OCI-LY7 (cell line): ENCODE data around the gene RPS21. TPM values are rescaled to one million over a fixed set of nuclear protein-coding genes. Genes with fewer than 3 reads are reported as not detected.
"Not testable (repeated sequence)": the region's sequence is repeated elsewhere in the genome, so short reads cannot be mapped to it uniquely, and the experiment has no call there.

Experiments
- BruUV-seq: library from RNA; stranded (reverse); fragments of 400-500 nt; replicated peaks from 2 replicates; lab custom pipeline; 2021; lab: Mats Ljungman, UMichigan
- CTCF ChIA-PET: fragments of 300-600 bp; sonication (Branson Sonifier 250); formaldehyde crosslinking; loops from one replicate; lab custom pipeline; 2022; ENCODE audit warnings: antibody characterized with exemption; ENCODE audit not compliant: unreplicated experiment; lab: Charles Lee
- POLR2A ChIA-PET: fragments of 300-600 bp; sonication (Branson Sonifier 250); formaldehyde crosslinking; loops from one replicate; lab custom pipeline; 2022; ENCODE audit warnings: antibody characterized with exemption; lab: Charles Lee
- DNase-seq: peaks from one replicate; pipeline ENCODE4 v3.0.0-alpha.2; 2015; ENCODE audit warnings: low spot score
- H2AFZ ChIP-seq: fragments of 200-600 bp; sonication (generic), shearing (Covaris generic); 2 replicates; pipeline ENCODE4 v1.6.1; 2014; ENCODE audit warnings: mild to moderate bottlenecking, antibody characterized with exemption, low read length, moderate library complexity
- H3K27ac ChIP-seq: fragments of 200-600 bp; sonication (generic); 2 replicates; pipeline ENCODE4 v1.5.1; 2014; ENCODE audit warnings: mixed run types, low read depth, mild to moderate bottlenecking, moderate library complexity, low read length, inconsistent platforms; ENCODE audit not compliant: poor library complexity, severe bottlenecking
- H3K36me3 ChIP-seq: fragments of 200-600 bp; sonication (generic); 2 replicates; pipeline ENCODE4 v1.6.1; 2014; ENCODE audit warnings: mild to moderate bottlenecking, antibody characterized with exemption, low read length, moderate library complexity, mixed read lengths; ENCODE audit not compliant: insufficient read depth
- H3K4me1 ChIP-seq: fragments of 200-600 bp; sonication (generic); 2 replicates; pipeline ENCODE4 v1.5.1; 2014; ENCODE audit warnings: mild to moderate bottlenecking, low read length; ENCODE audit not compliant: insufficient read depth, poor library complexity, severe bottlenecking
- H3K4me2 ChIP-seq: fragments of 200-600 bp; sonication (generic); 2 replicates; pipeline ENCODE4 v1.6.1; 2014; ENCODE audit warnings: mild to moderate bottlenecking, low read length
- H3K4me3 ChIP-seq: fragments of 200-600 bp; sonication (generic); 2 replicates; pipeline ENCODE4 v1.5.1; 2014; ENCODE audit warnings: mild to moderate bottlenecking, low read depth, low read length; ENCODE audit not compliant: poor library complexity, severe bottlenecking
- H3K79me2 ChIP-seq: fragments of 200-600 bp; sonication (generic); 2 replicates; pipeline ENCODE4 v1.6.1; 2016; ENCODE audit warnings: low read depth, mild to moderate bottlenecking, low read length, moderate library complexity, mixed read lengths; ENCODE audit not compliant: insufficient read depth
- H3K9me2 ChIP-seq: fragments of 200-600 bp; sonication (generic); 2 replicates; pipeline ENCODE4 v1.6.1; 2016; ENCODE audit warnings: mild to moderate bottlenecking, low read length, mixed read lengths; ENCODE audit not compliant: insufficient read depth
- H3K9me3 ChIP-seq: fragments of 200-600 bp; sonication (generic); 2 replicates; pipeline ENCODE4 v1.6.1; 2014; ENCODE audit warnings: mild to moderate bottlenecking, mixed run types, low read length, mixed read lengths
- H4K20me1 ChIP-seq: fragments of 200-600 bp; sonication (generic); 2 replicates; pipeline ENCODE4 v1.6.1; 2014; ENCODE audit warnings: mild to moderate bottlenecking, antibody characterized with exemption, low read length, moderate library complexity, mixed read lengths; ENCODE audit not compliant: insufficient read depth
- CTCF ChIP-seq: fragments of 200-600 bp; sonication (generic); conservative IDR thresholded peaks from 2 replicates; pipeline ENCODE4 v1.5.1; 2014; ENCODE audit warnings: mild to moderate bottlenecking, antibody characterized with exemption, low read length, moderate library complexity, mixed read lengths
- EZH2phosphoT487 ChIP-seq: fragments of 200-600 bp; sonication (generic); IDR thresholded peaks from 2 replicates; pipeline ENCODE4 v1.6.1; 2018; ENCODE audit warnings: low read depth, borderline replicate concordance, mild to moderate bottlenecking, mixed run types, antibody characterized with exemption, low read length, moderate library complexity, mixed read lengths
- intact Hi-C: fragments of 100-400 bp; cut with micrococcal nuclease; formaldehyde crosslinking; loops from one replicate; pipeline ENCODE4 v1.10.0; 2022; ENCODE audit not compliant: unreplicated experiment
- total RNA-seq, 2 experiments: library from RNA; depleted of rRNA in 1 of 2; stranded (reverse); fragments of >200 nt in 1 of 2; shearing (Covaris generic) in 1 of 2; gene quantifications; 2 replicates each; pipeline ENCODE4 v1.2.3, GENCODE V29; 2014 to 2022

The RPS21 gene
- total RNA-seq, 2 experiments from 2014 or later = 2,571 to 3,376 TPM

- intact Hi-C loops = no loop called here
- H3K4me2 ChIP-seq = no peak overlapping the region
- ChIA-PET POLR2A (no interaction called here), CTCF (no interaction called here)
- H3K9me2 ChIP-seq = no peaks in the 10 kb centered on the region
- BruUV-seq = no TSS peak
- H2AFZ ChIP-seq = no peak overlapping the region
- no peaks in the 10 kb centered on the region for H3K79me2 ChIP-seq
- no peaks in the 10 kb centered on the region for H3K36me3 ChIP-seq
- no peak overlapping the region for H3K4me3 ChIP-seq
- TF ChIP-seq EZH2phosphoT487 (no peak), CTCF (no peak)
- DNase-seq = no peak
- H3K27ac ChIP-seq = no peak overlapping the region
- H3K4me1 ChIP-seq = no peaks in the 10 kb centered on the region
- H4K20me1 ChIP-seq = no peaks in the 10 kb centered on the region
- no peaks in the 10 kb centered on the region for H3K9me3 ChIP-seq
Measured at GRCh38 chr20:62425281-62426058, 38.6 kb downstream of the RPS21 start.

DNA sequence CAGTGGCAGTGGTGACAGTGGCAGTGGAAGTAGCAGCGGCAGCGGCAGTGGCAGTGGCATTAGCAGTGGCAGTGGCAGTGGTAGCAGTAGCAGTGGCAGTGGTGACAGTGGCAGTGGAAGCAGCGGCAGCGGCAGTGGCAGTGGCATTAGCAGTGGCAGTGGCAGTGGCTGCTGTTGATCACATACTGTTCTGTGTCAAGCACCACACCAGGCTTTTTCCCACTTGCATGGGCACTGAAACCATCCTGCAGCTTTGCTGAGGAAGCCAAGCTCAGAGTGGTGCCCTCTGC, 39.1 kb downstream of the RPS21 start:
- H3K79me2 ChIP-seq, H3K4me1 ChIP-seq, H3K9me3 ChIP-seq, CTCF ChIA-PET, H2AFZ ChIP-seq, H3K4me2 ChIP-seq, intact Hi-C loops, H3K4me3 ChIP-seq, H3K9me2 ChIP-seq, H4K20me1 ChIP-seq, POLR2A ChIA-PET, BruUV-seq, H3K27ac ChIP-seq, H3K36me3 ChIP-seq, DNase-seq: not testable (repeated sequence)

GRCh38 chr20:62426699-62427131, 39.8 kb downstream of the RPS21 start:
- intact Hi-C loops = no loop called here
- Histone ChIP-seq H3K4me1 (no peaks in the 10 kb centered on the region), H3K27ac (no peak overlapping the region), H2AFZ (no peak overlapping the region), H3K9me3 (no peaks in the 10 kb centered on the region), H3K9me2 (no peaks in the 10 kb centered on the region), H3K36me3 (no peaks in the 10 kb centered on the region), H3K4me2 (no peak overlapping the region), H3K79me2 (no peaks in the 10 kb centered on the region), H3K4me3 (no peak overlapping the region), H4K20me1 (no peaks in the 10 kb centered on the region)
- TF ChIP-seq CTCF (no peak), EZH2phosphoT487 (no peak)
- no TSS peak for BruUV-seq
- ChIA-PET POLR2A (no interaction called here), CTCF (no interaction called here)
- DNase-seq = no peak
